ENCODE results near the gene DGLUCY.

Gene DGLUCY

DNA sequence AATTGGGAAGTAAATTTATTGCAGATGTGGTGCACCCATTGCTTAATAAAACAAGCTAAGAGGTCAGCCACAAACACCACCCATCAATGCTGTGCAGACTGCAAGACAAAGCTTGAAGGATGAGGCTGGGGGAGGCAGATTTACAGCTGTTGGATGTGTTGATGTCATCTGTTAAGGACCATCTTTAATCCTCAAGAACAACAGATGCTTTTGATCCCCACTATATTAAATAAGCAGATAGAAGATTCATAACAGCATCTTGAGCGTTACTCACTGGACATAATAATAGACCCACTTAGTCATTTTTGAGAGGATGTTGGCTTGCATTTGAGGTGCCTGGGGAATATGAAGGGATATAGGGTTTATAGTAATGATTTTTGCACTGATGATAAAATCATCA is 71.8 kb downstream of the DGLUCY start:
- ChIA-PET CTCF (no interaction called here), POLR2A (interaction anchor here (0.6 kb wide), 1 partner anchor 45 kb away, joined by 3 read pairs; no protein-coding TSS in a partner anchor)
- no peaks in the 10 kb centered on the region for H3K4me1 ChIP-seq (ENCODE audit: control insufficient read depth, insufficient read depth, low read length)
- H3K4me3 ChIP-seq (ENCODE audit: low read depth, low read length), result no peak overlapping the region
- no peak overlapping the region for H3K27ac ChIP-seq (ENCODE audit: extremely low read depth, low read depth, low read length)
- TF ChIP-seq SP2 (tag by site-specific recombination; IDR thresholded peaks at IDR 0.05) (no peak), ZNF433 (tag by site-specific recombination; IDR thresholded peaks at IDR 0.05; ENCODE audit: low read depth) (no peak), ZSCAN16 (tag by site-specific recombination; IDR thresholded peaks at IDR 0.05) (no peak), ZNF76 (tag by site-specific recombination; IDR thresholded peaks at IDR 0.05; ENCODE audit: borderline replicate concordance, low read depth) (no peak), ZNF211 (tag by site-specific recombination; IDR thresholded peaks at IDR 0.05; ENCODE audit: low read depth) (no peak), ZNF585B (tag by site-specific recombination; IDR thresholded peaks at IDR 0.05) (no peak), ZNF221 (tag by site-specific recombination; IDR thresholded peaks at IDR 0.05; ENCODE audit: borderline replicate concordance) (no peak)
- H3K9me3 ChIP-seq (ENCODE audit: control insufficient read depth, insufficient read depth, low read depth, low read length), result no peaks in the 10 kb centered on the region
- peaks cover 0 to 47% of the 10 kb centered on the region in 2 experiments; a peak in 2 of 3 replicates for H3K36me3 ChIP-seq (ENCODE audit: control insufficient read depth in 2 of 2, insufficient read depth in 1 of 2, low read length in 2 of 2)

GRCh38 chr14:91186515-91187066 is 72.7 kb downstream of the DGLUCY start:
- Histone ChIP-seq H3K36me3 (ENCODE audit: control insufficient read depth in 2 of 2, insufficient read depth in 1 of 2, low read length in 2 of 2) (peaks cover 0 to 47% of the 10 kb centered on the region in 2 experiments; a peak in 2 of 3 replicates), H3K4me3 (ENCODE audit: low read depth, low read length) (no peak overlapping the region), H3K9me3 (ENCODE audit: control insufficient read depth, insufficient read depth, low read depth, low read length) (no peaks in the 10 kb centered on the region), H3K4me1 (ENCODE audit: control insufficient read depth, insufficient read depth, low read length) (no peaks in the 10 kb centered on the region), H3K27ac (ENCODE audit: extremely low read depth, low read depth, low read length) (no peak overlapping the region)
- CTCF ChIA-PET, result no interaction called here
- POLR2A ChIA-PET, result no interaction called here
- TF ChIP-seq BCL11B (tag by site-specific recombination; IDR thresholded peaks at IDR 0.05; ENCODE audit: low read depth), result no peak
- no peak for TF ChIP-seq ZNF223 (tag by site-specific recombination; IDR thresholded peaks at IDR 0.05)
- TF ChIP-seq MEIS1 (CRISPR knock-in tag; IDR thresholded peaks at IDR 0.05; ENCODE audit: borderline replicate concordance), result no peak
- TF ChIP-seq KLF1 (tag by site-specific recombination; IDR thresholded peaks at IDR 0.05), result no peak
- TF ChIP-seq ZNF184 (tag by site-specific recombination; IDR thresholded peaks at IDR 0.05), result no peak
- TF ChIP-seq PATZ1 (tag by site-specific recombination; IDR thresholded peaks at IDR 0.05), result no peak
- TF ChIP-seq ZSCAN16 (tag by site-specific recombination; IDR thresholded peaks at IDR 0.05), result no peak
- no peak for TF ChIP-seq ZNF488 (tag by site-specific recombination; IDR thresholded peaks at IDR 0.05)
- TF ChIP-seq ZNF416 (tag by site-specific recombination; IDR thresholded peaks at IDR 0.05), result no peak
- no peak for TF ChIP-seq ZNF830 (tag by site-specific recombination; IDR thresholded peaks at IDR 0.05; ENCODE audit: low read depth)
- TF ChIP-seq CTCF (tag by site-specific recombination; IDR thresholded peaks at IDR 0.05), result no peak
- TF ChIP-seq ZNF549 (tag by site-specific recombination; IDR thresholded peaks at IDR 0.05), result no peak
- TF ChIP-seq, protein P1, sequence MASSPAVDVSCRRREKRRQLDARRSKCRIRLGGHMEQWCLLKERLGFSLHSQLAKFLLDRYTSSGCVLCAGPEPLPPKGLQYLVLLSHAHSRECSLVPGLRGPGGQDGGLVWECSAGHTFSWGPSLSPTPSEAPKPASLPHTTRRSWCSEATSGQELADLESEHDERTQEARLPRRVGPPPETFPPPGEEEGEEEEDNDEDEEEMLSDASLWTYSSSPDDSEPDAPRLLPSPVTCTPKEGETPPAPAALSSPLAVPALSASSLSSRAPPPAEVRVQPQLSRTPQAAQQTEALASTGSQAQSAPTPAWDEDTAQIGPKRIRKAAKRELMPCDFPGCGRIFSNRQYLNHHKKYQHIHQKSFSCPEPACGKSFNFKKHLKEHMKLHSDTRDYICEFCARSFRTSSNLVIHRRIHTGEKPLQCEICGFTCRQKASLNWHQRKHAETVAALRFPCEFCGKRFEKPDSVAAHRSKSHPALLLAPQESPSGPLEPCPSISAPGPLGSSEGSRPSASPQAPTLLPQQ (tag by site-specific recombination; IDR thresholded peaks at IDR 0.05), result no peak
- no peak for TF ChIP-seq ZNF707 (tag by site-specific recombination; IDR thresholded peaks at IDR 0.05)
- TF ChIP-seq ZNF701 (tag by site-specific recombination; IDR thresholded peaks at IDR 0.05), result no peak
- TF ChIP-seq ZFP41 (tag by site-specific recombination; IDR thresholded peaks at IDR 0.05; ENCODE audit: borderline replicate concordance), result no peak
- no peak for TF ChIP-seq ZNF521 (tag by site-specific recombination; IDR thresholded peaks at IDR 0.05)
